PC-3 (cell line): ENCODE results near the gene DEFB112. TPM values are rescaled to one million over a fixed set of nuclear protein-coding genes. Genes with fewer than 3 reads are reported as not detected.

Experiments used
- ATAC-seq: fragments of 200-7000 bp; cut with Tn5 transposase; 2 replicates; pipeline ENCODE4 v1.9.1; 2020; ENCODE audit warnings: mild to moderate bottlenecking, moderate library complexity
- BruUV-seq: library from RNA; stranded (reverse); fragments of 400-500 nt; replicated peaks from 2 replicates; lab custom pipeline; 2021; lab: Mats Ljungman, UMichigan
- CTCF ChIA-PET: fragments of 300-600 bp; sonication (Branson Sonifier 250); formaldehyde crosslinking; loops from one replicate; lab custom pipeline; 2022; ENCODE audit warnings: antibody characterized with exemption; lab: Charles Lee
- POLR2A ChIA-PET: fragments of 300-600 bp; sonication (Branson Sonifier 250); formaldehyde crosslinking; loops from one replicate; lab custom pipeline; 2022; ENCODE audit warnings: antibody characterized with exemption; ENCODE audit not compliant: unreplicated experiment; lab: Charles Lee
- DNase-seq: peaks from one replicate; pipeline ENCODE4 v3.0.0-alpha.2; 2015
- H2AFZ ChIP-seq: fragments of 300-600 bp; sonication (generic); 2 replicates; pipeline ENCODE4 v1.6.0; 2016; ENCODE audit warnings: antibody characterized with exemption, low read length
- H3F3A ChIP-seq: fragments of 300-600 bp; sonication (generic); one replicate; pipeline ENCODE4 v1.6.0; 2017; ENCODE audit warnings: antibody characterized with exemption, low read length, control low read depth, mild to moderate bottlenecking; ENCODE audit not compliant: unreplicated experiment
- H3K27ac ChIP-seq: fragments of 300-600 bp; sonication (generic); 2 replicates; pipeline ENCODE4 v1.5.1; 2016; ENCODE audit warnings: mild to moderate bottlenecking, low read length
- H3K27me3 ChIP-seq: fragments of 300-600 bp; sonication (generic); 2 replicates; pipeline ENCODE4 v1.6.1; 2016; ENCODE audit warnings: low read length, mixed read lengths
- H3K36me3 ChIP-seq: fragments of 300-600 bp; sonication (generic); 2 replicates; pipeline ENCODE4 v1.6.1; 2016; ENCODE audit warnings: low read depth, mixed run types, low read length, mixed read lengths
- H3K4me1 ChIP-seq: fragments of 300-600 bp; sonication (generic); 2 replicates; pipeline ENCODE4 v1.5.1; 2016; ENCODE audit warnings: low read length; ENCODE audit not compliant: insufficient read depth
- H3K4me2 ChIP-seq: fragments of 300-600 bp; sonication (generic); 2 replicates; pipeline ENCODE4 v1.6.0; 2016; ENCODE audit warnings: low read length
- H3K4me3 ChIP-seq: fragments of 300-600 bp; sonication (generic); 2 replicates; pipeline ENCODE4 v1.5.1; 2016; ENCODE audit warnings: mild to moderate bottlenecking, low read length, mixed read lengths
- H3K79me2 ChIP-seq: fragments of 300-600 bp; sonication (generic); 2 replicates; pipeline ENCODE4 v1.6.1; 2017; ENCODE audit warnings: low read length, mixed read lengths
- H3K9ac ChIP-seq: fragments of 300-600 bp; sonication (generic); 2 replicates; pipeline ENCODE4 v1.6.0; 2016; ENCODE audit warnings: mild to moderate bottlenecking, low read length
- H3K9me2 ChIP-seq: fragments of 300-600 bp; sonication (generic); replicated peaks from 2 replicates; pipeline ENCODE4 v1.6.1; 2016; ENCODE audit warnings: mixed run types, low read length, mixed read lengths
- H3K9me3 ChIP-seq: fragments of 300-600 bp; sonication (generic); 2 replicates; pipeline ENCODE4 v1.6.1; 2016; ENCODE audit warnings: low read length, mixed read lengths
- H4K20me1 ChIP-seq: fragments of 300-600 bp; sonication (generic); 2 replicates; pipeline ENCODE4 v1.6.1; 2016; ENCODE audit warnings: low read length, mixed read lengths
- CTCF ChIP-seq: fragments of 300-600 bp; sonication (generic); conservative IDR thresholded peaks from 2 replicates; pipeline ENCODE4 v1.5.1; 2017; ENCODE audit warnings: antibody characterized with exemption, low read depth, mild to moderate bottlenecking, low read length
- EZH2 ChIP-seq: fragments of 300-600 bp; sonication (generic); IDR thresholded peaks from one replicate; pipeline ENCODE4 v1.6.1; 2017; ENCODE audit warnings: antibody characterized with exemption, mild to moderate bottlenecking, low read length; ENCODE audit not compliant: unreplicated experiment
- EZH2phosphoT487 ChIP-seq: fragments of 300-600 bp; sonication (generic); IDR thresholded peaks from 2 replicates; pipeline ENCODE4 v1.6.1; 2018; ENCODE audit warnings: mild to moderate bottlenecking, antibody characterized with exemption, low read length, borderline replicate concordance
- intact Hi-C: fragments of 100-400 bp; cut with micrococcal nuclease; formaldehyde crosslinking; loops from 2 replicates; pipeline ENCODE4 v1.9.0; 2023
- total RNA-seq: library from RNA; depleted of rRNA; stranded (reverse); fragments of >200 nt; gene quantifications from 2 replicates; pipeline ENCODE4 v1.2.3, GENCODE V29; 2014

Gene DEFB112
- total RNA-seq, 1 experiment from 2014 or later, result not detected

GRCh38 chr6:50077385-50077784 is 27.7 kb upstream of the DEFB112 start:
- BruUV-seq, result no TSS peak
- POLR2A ChIA-PET, result no interaction called here
- no peak for TF ChIP-seq EZH2
- no peak for TF ChIP-seq EZH2phosphoT487
- TF ChIP-seq CTCF, result no peak
- no peak overlapping the region for H3K9ac ChIP-seq
- H3K36me3 ChIP-seq, result no peaks in the 10 kb centered on the region
- H4K20me1 ChIP-seq, result no peaks in the 10 kb centered on the region
- ATAC-seq (no peak), DNase-seq (no peak)
- no peaks in the 10 kb centered on the region for H3K9me2 ChIP-seq
- H3K9me3 ChIP-seq, result no peaks in the 10 kb centered on the region
- no peak overlapping the region for H3K4me2 ChIP-seq
- intact Hi-C loops, result no loop called here
- H3F3A ChIP-seq, result no peaks in the 10 kb centered on the region
- H3K4me1 ChIP-seq, result no peaks in the 10 kb centered on the region
- peaks cover 39% of the 10 kb centered on the region for H3K27me3 ChIP-seq
- H3K27ac ChIP-seq, result no peak overlapping the region
- H3K79me2 ChIP-seq, result no peaks in the 10 kb centered on the region
- H2AFZ ChIP-seq, result no peak overlapping the region
- CTCF ChIA-PET, result no interaction called here
- no peak overlapping the region for H3K4me3 ChIP-seq

GRCh38 chr6:50076431-50076830 is 26.7 kb upstream of the DEFB112 start:
- Histone ChIP-seq H3K4me1 (no peaks in the 10 kb centered on the region), H3K79me2 (no peaks in the 10 kb centered on the region), H3K9me2 (no peaks in the 10 kb centered on the region), H3K27ac (no peak overlapping the region), H3K27me3 (peaks cover 42% of the 10 kb centered on the region), H3K9me3 (no peaks in the 10 kb centered on the region), H2AFZ (no peak overlapping the region), H3K36me3 (no peaks in the 10 kb centered on the region), H3K4me2 (no peak overlapping the region), H3K4me3 (no peak overlapping the region), H3F3A (no peaks in the 10 kb centered on the region), H4K20me1 (no peaks in the 10 kb centered on the region), H3K9ac (no peak overlapping the region)
- no TSS peak for BruUV-seq
- no peak for DNase-seq
- no peak for TF ChIP-seq EZH2
- no peak for TF ChIP-seq EZH2phosphoT487
- no peak for TF ChIP-seq CTCF
- no peak for ATAC-seq
- ChIA-PET CTCF (no interaction called here), POLR2A (no interaction called here)
- intact Hi-C loops, result no loop called here

- CTCF ChIA-PET, result no interaction called here
- Histone ChIP-seq H4K20me1 (no peaks in the 10 kb centered on the region), H3K79me2 (no peaks in the 10 kb centered on the region), H3K9me2 (no peaks in the 10 kb centered on the region), H3K36me3 (no peaks in the 10 kb centered on the region), H3K4me1 (no peaks in the 10 kb centered on the region), H3K4me2 (no peak overlapping the region), H3F3A (no peaks in the 10 kb centered on the region), H3K27me3 (peaks cover 47% of the 10 kb centered on the region), H3K4me3 (no peak overlapping the region), H2AFZ (no peak overlapping the region), H3K9ac (no peak overlapping the region), H3K27ac (no peak overlapping the region), H3K9me3 (no peaks in the 10 kb centered on the region)
- ATAC-seq, result no peak
- POLR2A ChIA-PET, result no interaction called here
- TF ChIP-seq EZH2 (no peak), CTCF (no peak), EZH2phosphoT487 (no peak)
- no peak for DNase-seq
- BruUV-seq, result no TSS peak
- intact Hi-C loops, result no loop called here
Observed at GRCh38 chr6:50071921-50072320, 22.2 kb upstream of the DEFB112 start.
